ENCODE data around the gene STRBP.

GRCh38 chr9:123263227-123263626 lies 5.2 kb downstream of the STRBP start:
- TF ChIP-seq TAF1 (IDR thresholded peaks at IDR 0.05; ENCODE audit: low read depth, low read length) (no peak), POLR2AphosphoS5 (IDR thresholded peaks at IDR 0.05; ENCODE audit: low read depth, low read length) (no peak), POLR2A (IDR thresholded peaks at IDR 0.05; ENCODE audit: low read depth, low read length) (no peak), PAX5 (IDR thresholded peaks at IDR 0.05; ENCODE audit: insufficient read depth, low read length, severe bottlenecking) (no peak), SPI1 (IDR thresholded peaks at IDR 0.05; ENCODE audit: low read depth, low read length) (no peak), POU2F2 (IDR thresholded peaks at IDR 0.05; ENCODE audit: low read depth, low read length) (no peak)
